ENCODE data around the gene CPEB3. TPM values are rescaled to one million over a fixed set of nuclear protein-coding genes. Genes with fewer than 3 reads are reported as not detected.

Gene CPEB3
- total RNA-seq, 2 donors from 2014 or later: 9.3 to 10.2 TPM

DNA sequence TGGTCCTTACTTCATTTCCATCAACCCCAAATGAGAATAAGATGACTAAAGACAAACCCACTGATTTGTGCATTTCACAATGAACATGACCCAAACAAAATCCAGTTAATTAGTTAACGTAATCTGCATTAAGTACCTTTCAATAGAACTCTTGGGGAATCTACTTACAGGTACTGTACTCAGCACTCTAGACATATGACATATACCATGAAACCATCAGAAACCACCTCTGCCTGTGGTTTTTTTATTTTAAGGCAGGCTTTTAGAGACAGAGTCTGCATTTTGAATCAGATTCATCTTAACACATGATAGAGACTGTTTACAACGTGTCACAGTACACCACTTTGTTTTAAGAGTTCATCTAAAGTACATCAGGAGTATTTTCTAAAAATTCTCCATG lies 198.9 kb downstream of the CPEB3 start:
- intact Hi-C loops (cut with DNase I): loop anchor here (10.0 kb wide), 1 partner anchor 193 kb away; no protein-coding TSS in a partner anchor
- Histone ChIP-seq H3K4me3 (no peak overlapping the region), H3K36me3 (replicated peaks in 1 of 2; ENCODE audit: insufficient read depth in 1 of 2, low read depth in 2 of 2) (no peaks in the 10 kb centered on the region), H3K27me3 (no peaks in the 10 kb centered on the region), H3K4me1 (peaks cover 22% of the 10 kb centered on the region), H3K9me3 (peaks cover 0 to 4% (median 0%) of the 10 kb centered on the region in 3 donors), H3K27ac (no peak overlapping the region)
- ATAC-seq: no peak
- no peak for TF ChIP-seq POLR2A (IDR thresholded peaks at IDR 0.05)
- TF ChIP-seq, protein P1, sequence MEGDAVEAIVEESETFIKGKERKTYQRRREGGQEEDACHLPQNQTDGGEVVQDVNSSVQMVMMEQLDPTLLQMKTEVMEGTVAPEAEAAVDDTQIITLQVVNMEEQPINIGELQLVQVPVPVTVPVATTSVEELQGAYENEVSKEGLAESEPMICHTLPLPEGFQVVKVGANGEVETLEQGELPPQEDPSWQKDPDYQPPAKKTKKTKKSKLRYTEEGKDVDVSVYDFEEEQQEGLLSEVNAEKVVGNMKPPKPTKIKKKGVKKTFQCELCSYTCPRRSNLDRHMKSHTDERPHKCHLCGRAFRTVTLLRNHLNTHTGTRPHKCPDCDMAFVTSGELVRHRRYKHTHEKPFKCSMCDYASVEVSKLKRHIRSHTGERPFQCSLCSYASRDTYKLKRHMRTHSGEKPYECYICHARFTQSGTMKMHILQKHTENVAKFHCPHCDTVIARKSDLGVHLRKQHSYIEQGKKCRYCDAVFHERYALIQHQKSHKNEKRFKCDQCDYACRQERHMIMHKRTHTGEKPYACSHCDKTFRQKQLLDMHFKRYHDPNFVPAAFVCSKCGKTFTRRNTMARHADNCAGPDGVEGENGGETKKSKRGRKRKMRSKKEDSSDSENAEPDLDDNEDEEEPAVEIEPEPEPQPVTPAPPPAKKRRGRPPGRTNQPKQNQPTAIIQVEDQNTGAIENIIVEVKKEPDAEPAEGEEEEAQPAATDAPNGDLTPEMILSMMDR (IDR thresholded peaks at IDR 0.05): no peak
- WGBS, 2 donors: 75 to 82% methylated on average over 2 of the region's 2 CpGs
- DNase-seq: no peak

DNA sequence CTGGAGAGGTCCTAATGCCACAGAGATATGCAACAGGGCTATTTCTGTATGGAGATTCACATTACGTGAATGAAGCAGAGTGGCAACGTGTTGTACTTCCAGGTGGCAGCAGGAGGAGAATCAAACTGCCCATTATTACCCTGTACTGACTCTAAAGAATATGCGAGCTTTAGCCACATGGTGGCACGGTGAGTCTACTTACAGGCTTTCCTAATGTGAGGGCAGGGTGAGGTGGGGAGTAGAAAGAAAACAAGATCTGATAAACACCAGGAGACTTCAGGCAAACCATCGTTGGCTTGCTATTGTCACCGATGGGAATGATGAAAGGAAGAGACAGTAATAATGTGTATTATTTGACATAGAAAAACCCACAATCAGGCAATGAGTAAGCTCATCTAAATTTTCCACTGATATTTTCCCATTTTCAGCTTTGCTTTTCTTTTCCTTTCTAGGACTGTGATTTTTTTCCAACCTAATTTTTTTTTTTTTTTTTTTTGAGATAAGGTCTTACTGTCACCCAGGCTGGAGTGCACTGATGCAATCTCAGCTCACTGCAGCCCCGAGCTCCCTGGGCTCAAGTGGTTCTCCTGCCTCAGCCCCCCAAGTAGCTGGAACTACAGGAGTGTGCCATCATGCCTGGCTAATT lies 203.0 kb downstream of the CPEB3 start:
- peak overlapping the region in 1 of 4 donors; percentile 4 for H3K27ac ChIP-seq
- intact Hi-C loops (cut with DNase I): loop anchor here (10.0 kb wide), 1 partner anchor 347 kb away; no protein-coding TSS in a partner anchor

DNA sequence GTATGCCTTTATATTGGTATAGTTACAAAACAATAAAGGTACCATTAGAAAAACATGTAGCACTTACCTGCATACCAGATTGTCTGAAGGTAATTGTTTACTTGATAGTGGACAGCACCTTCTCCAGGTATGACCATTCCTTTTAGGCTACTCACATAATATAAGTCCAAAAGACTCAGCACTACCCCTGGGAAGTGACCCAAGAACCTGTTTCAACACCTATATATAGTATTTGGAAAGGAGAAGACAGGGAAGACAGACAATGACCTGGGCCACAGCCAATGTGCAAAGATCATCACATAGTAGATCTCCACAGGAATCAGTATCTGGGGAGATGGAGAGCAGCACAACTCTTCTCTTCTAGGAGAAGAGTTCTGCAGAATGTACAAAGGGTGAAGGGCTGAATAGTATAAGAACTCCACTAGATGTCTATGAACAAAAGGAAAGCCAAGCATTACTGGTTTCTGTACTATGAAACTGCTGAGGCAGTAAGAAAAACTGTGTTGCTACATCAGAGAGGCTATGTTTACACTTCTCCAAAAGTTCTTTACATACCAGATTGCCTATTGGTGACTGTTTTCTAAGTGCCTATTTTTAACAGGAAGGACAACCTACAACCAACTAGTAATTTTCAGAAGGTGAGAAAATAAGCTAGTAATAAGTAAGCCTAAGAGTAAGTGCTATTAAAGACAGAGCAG lies 208.1 kb downstream of the CPEB3 start:
- intact Hi-C loops (cut with DNase I): loop anchor here (10.0 kb wide), 1 partner anchor 352 kb away; no protein-coding TSS in a partner anchor
- H3K4me1 ChIP-seq: peaks cover 3% of the 10 kb centered on the region
- no peak for TF ChIP-seq POLR2A (IDR thresholded peaks at IDR 0.05)
- TF ChIP-seq, protein P1 (IDR thresholded peaks at IDR 0.05): no peak
- peaks cover 0 to 1% of the 10 kb centered on the region in 2 donors for H3K36me3 ChIP-seq (replicated peaks in 1 of 2; ENCODE audit: insufficient read depth in 1 of 2, low read depth in 2 of 2)
- DNase-seq: no peak
- H3K27me3 ChIP-seq: no peaks in the 10 kb centered on the region
- no peak overlapping the region for H3K4me3 ChIP-seq
- ATAC-seq: no peak
- H3K27ac ChIP-seq: no peak overlapping the region
- H3K9me3 ChIP-seq: no peaks in the 10 kb centered on the region

More for the DNA sequence above, 203.0 kb downstream of the CPEB3 start:
- Histone ChIP-seq H3K9me3 (peaks cover 0 to 4% (median 0%) of the 10 kb centered on the region in 3 donors), H3K4me3 (no peak overlapping the region), H3K36me3 (replicated peaks in 1 of 2; ENCODE audit: insufficient read depth in 1 of 2, low read depth in 2 of 2) (no peaks in the 10 kb centered on the region), H3K4me1 (peaks cover 12% of the 10 kb centered on the region), H3K27me3 (no peaks in the 10 kb centered on the region)
- peak; percentile 93 for ATAC-seq
- peak; percentile 74 to 87 (median 80) for DNase-seq
- TF ChIP-seq, protein P1 (IDR thresholded peaks at IDR 0.05): peak; percentile 63 to 99 (median 93)
- TF ChIP-seq POLR2A (IDR thresholded peaks at IDR 0.05): no peak
- WGBS, 2 donors: 9 to 11% methylated on average over 7 of the region's 7 CpGs

DNA sequence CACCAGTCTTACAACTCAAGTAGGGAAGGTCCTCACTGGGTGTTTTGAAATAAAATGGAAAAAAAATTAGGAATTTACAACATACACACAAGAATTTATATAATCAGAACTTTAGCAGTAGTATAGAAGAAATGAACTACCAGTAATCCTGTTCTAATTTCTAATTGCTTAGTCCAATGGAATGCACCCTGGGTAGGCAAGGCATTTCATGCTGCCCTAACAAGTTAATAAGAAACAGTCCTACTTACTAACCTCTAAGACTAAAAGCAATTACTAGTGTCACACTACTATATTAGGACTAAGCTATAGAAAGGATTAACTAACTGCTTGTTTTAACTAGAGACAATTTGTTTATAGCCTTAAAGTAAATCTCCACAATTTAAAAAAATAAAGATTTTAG lies 209.2 kb downstream of the CPEB3 start:
- Histone ChIP-seq H3K36me3 (replicated peaks in 1 of 2; ENCODE audit: insufficient read depth in 1 of 2, low read depth in 2 of 2) (peaks cover 0 to 1% of the 10 kb centered on the region in 2 donors), H3K9me3 (no peaks in the 10 kb centered on the region), H3K27ac (no peak overlapping the region), H3K27me3 (no peaks in the 10 kb centered on the region), H3K4me3 (no peak overlapping the region), H3K4me1 (peaks cover 8% of the 10 kb centered on the region)
- no peak for TF ChIP-seq POLR2A (IDR thresholded peaks at IDR 0.05)
- TF ChIP-seq, protein P1 (IDR thresholded peaks at IDR 0.05): no peak
- ATAC-seq (no peak), DNase-seq (no peak)
- intact Hi-C loops (cut with DNase I): loop anchor here (10.0 kb wide), 1 partner anchor 353 kb away; no protein-coding TSS in a partner anchor

Data from body of pancreas (tissue), 4 donors.